ENCODE measurements around the gene LYSMD4.
"Not testable (repeated sequence)": the region's sequence is repeated elsewhere in the genome, so short reads cannot be mapped to it uniquely, and the experiment has no call there.

Gene LYSMD4

GRCh38 chr15:99733268-99734039 is at the start of gene LYSMD4:
Gene LYSMD4, minus strand, starts transcription at chr15:99733437. Its CDS starts 1,438 bp downstream, at chr15:99731999.
- DNase-seq: peak; percentile 94 to 97

GRCh38 chr15:99782029-99782428 is 48.8 kb upstream of the LYSMD4 start:
- not testable (repeated sequence) for DNase-seq

GRCh38 chr15:99777144-99777543 is 43.9 kb upstream of the LYSMD4 start:
- DNase-seq: no peak

GRCh38 chr15:99764522-99764921 is 31.3 kb upstream of the LYSMD4 start:
- DNase-seq: no peak

- DNase-seq: no peak
These were observed 30.6 kb upstream of the LYSMD4 start for GRCh38 chr15:99763827-99764226.

- no peak for DNase-seq
These were observed 29.1 kb upstream of the LYSMD4 start for GRCh38 chr15:99762288-99762687.

GRCh38 chr15:99755692-99756409 is 22.6 kb upstream of the LYSMD4 start:
- DNase-seq: peak; percentile 42 to 79

- DNase-seq: peak in 1 of 2 experiments; percentile 20
These were observed 19.8 kb upstream of the LYSMD4 start for GRCh38 chr15:99753066-99753465.

GRCh38 chr15:99752556-99752955 is 19.3 kb upstream of the LYSMD4 start:
- no peak for DNase-seq

GRCh38 chr15:99750326-99750725 is 17.1 kb upstream of the LYSMD4 start:
- DNase-seq: not testable (repeated sequence)

- DNase-seq: no peak
These were observed 16.1 kb upstream of the LYSMD4 start for GRCh38 chr15:99749386-99749785.

- DNase-seq: no peak
These were observed 12.3 kb upstream of the LYSMD4 start for GRCh38 chr15:99745370-99746086.

- DNase-seq: no peak
These were observed 10.9 kb upstream of the LYSMD4 start for GRCh38 chr15:99744142-99744541.

GRCh38 chr15:99741835-99742234 is 8.6 kb upstream of the LYSMD4 start:
- no peak for DNase-seq

- no peak for DNase-seq
These were observed 5.0 kb upstream of the LYSMD4 start for GRCh38 chr15:99738021-99738847.

GRCh38 chr15:99736702-99737101 is 3.5 kb upstream of the LYSMD4 start:
- DNase-seq: no peak

GRCh38 chr15:99735868-99736267 is 2.6 kb upstream of the LYSMD4 start:
- no peak for DNase-seq

- no peak for DNase-seq
These were observed 1.3 kb upstream of the LYSMD4 start for GRCh38 chr15:99734575-99734974.

GRCh38 chr15:99734040-99734291 is 729 bp upstream of the LYSMD4 start:
- not testable (repeated sequence) for DNase-seq

- DNase-seq: no peak
These were observed 428 bp downstream of the LYSMD4 start for GRCh38 chr15:99732751-99733267.

- DNase-seq: no peak
These were observed 1.0 kb downstream of the LYSMD4 start for GRCh38 chr15:99732124-99732750.

Measured in NCI-H524 (cell line).